Psoas muscle (tissue), 8 donors: ENCODE measurements around the gene RBBP8NL. TPM values are rescaled to one million over a fixed set of nuclear protein-coding genes. Genes with fewer than 3 reads are reported as not detected.
A peak's percentile ranks its signal among the peaks of the same experiment; 100 is the strongest.

ENCODE experiments used
- ATAC-seq, 4 donors: fragments of 200-7000 bp; cut with Tn5 transposase; one replicate each; pipeline ENCODE4 v1.9.1; 2020; ENCODE audit warnings: moderate library complexity in 3 of 4, mild to moderate bottlenecking in 2 of 4
- DNase-seq, 2 donors: peaks; one replicate each; pipeline ENCODE4 v3.0.0-alpha.2; 2020
- H3K27ac ChIP-seq: fragments of 200-600 bp; one replicate; pipeline ENCODE4 v1.8.0; 2022
- H3K27me3 ChIP-seq, 3 donors: fragments of 200-600 bp in 1 of 3; one replicate each; pipeline versions ENCODE4 v1.6.1 to v1.8.0; 2013 to 2022; ENCODE audit warnings: low read length in 2 of 3, mild to moderate bottlenecking in 2 of 3, moderate library complexity in 1 of 3; ENCODE audit not compliant: insufficient read depth in 3 of 3
- H3K36me3 ChIP-seq, 2 donors: fragments of 200-600 bp in 1 of 2; one replicate each; pipeline versions ENCODE4 v1.6.1 to v1.8.0; 2013 to 2022; ENCODE audit warnings: low read depth in 1 of 2, mild to moderate bottlenecking in 1 of 2, moderate library complexity in 1 of 2; ENCODE audit not compliant: insufficient read depth in 1 of 2
- H3K4me1 ChIP-seq: fragments of 200-600 bp; one replicate; pipeline ENCODE4 v1.8.0; 2022
- H3K4me3 ChIP-seq: fragments of 200-600 bp; one replicate; pipeline ENCODE4 v1.8.0; 2022; ENCODE audit warnings: mild to moderate bottlenecking
- H3K9me3 ChIP-seq: fragments of 200-600 bp; one replicate; pipeline ENCODE4 v1.8.0; 2022
- WGBS, 3 donors: extraction: QIAGEN DNeasy Blood & Tissue Kit; methylation state at CpG; one replicate each; pipeline versions ENCODE4 v1.1.6 to v1.1.7; 2013; 5-methylcytosine and 5-hydroxymethylcytosine counted together
- intact Hi-C, 2 donors: fragments of 100-400 bp; cut with DNase I; formaldehyde crosslinking; loops; one replicate each; pipeline versions ENCODE4 v1.11.0 to v1.14.2; 2022
- polyA plus RNA-seq, 3 donors: library from polyadenylated mRNA; stranded (reverse); fragments of 200-250 nt; gene quantifications; one replicate each; pipeline ENCODE4 v1.2.3, GENCODE V29; 2013
- total RNA-seq, 4 donors: library from RNA; stranded (reverse); fragmentation: NEBNext Ultra II Directional in 2 of 4; extraction: Animal tissue kit (Norgen Biotek cat#: 25700) in 2 of 4; gene quantifications; one replicate each; pipeline versions ENCODE4 v1.2.1 to v1.2.4, GENCODE V29; 2021 to 2023
- TF ChIP-seq, protein P1 (sequence below): fragments of 200-600 bp; IDR thresholded peaks from one replicate; pipeline ENCODE4 v1.8.0; 2022; ENCODE audit warnings: antibody characterized with exemption
- donor health status: healthy with polysubstance abuse.
- donor health status: DM: no; HTN: no; CAD: no; lungs with moderate emphysema.
- donor health status: Bipolar disorder and iron deficiency.
- donor health status: healthy.
- donor health status: DM: yes; HTN: yes; CAD: no.
- donor health status: DM: no; HTN: no; CAD: no.
- donor health status: DM: no; HTN: no; CAD: no.
- donor health status: DM: yes; HTN: yes; CAD: no.

The RBBP8NL gene
- total and polyA plus RNA-seq, 7 donors: 0.03 to 0.08 TPM; not detected in 5

DNA sequence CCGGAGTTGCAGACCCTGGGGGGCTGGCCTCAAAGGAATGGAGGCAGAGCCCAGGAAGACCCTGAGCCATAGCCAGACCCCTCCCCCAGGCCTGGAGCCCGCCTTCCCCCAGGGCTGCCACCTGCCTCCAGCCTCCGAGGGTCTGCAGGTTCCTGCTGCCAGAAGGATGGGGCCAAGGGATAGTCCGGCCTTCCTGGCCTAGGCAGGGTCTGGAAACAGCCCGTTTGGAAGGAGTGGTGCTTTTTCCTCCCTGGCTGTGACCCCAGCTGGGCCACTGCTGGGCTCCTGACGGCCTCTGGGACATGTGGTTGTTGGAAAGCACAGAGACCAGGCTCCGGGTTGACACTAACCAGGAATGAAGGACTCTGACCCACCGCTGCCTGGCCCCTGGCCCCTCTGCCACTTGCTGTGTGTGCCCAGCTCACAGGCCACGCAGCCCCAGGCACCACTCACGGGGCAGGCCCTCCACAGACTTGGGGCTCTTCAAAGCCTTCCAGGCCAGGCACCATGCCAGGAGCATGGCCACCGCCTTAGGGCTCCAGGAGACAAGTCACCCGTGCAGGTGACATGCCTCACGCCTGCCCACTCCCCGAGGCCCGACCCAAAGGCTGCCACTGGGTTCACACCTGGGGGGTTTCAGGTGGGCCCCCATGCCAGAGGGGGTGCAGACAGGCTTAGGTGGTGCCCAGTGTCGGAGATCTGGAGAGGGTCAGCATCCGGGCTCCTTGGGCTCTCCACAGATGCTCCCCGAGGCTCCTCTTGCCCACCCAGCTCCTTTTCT, 56.3 kb downstream of the RBBP8NL start:
- ATAC-seq (no peak), DNase-seq (no peak)
- no peaks in the 10 kb centered on the region for H3K27me3 ChIP-seq
- TF ChIP-seq, protein P1, sequence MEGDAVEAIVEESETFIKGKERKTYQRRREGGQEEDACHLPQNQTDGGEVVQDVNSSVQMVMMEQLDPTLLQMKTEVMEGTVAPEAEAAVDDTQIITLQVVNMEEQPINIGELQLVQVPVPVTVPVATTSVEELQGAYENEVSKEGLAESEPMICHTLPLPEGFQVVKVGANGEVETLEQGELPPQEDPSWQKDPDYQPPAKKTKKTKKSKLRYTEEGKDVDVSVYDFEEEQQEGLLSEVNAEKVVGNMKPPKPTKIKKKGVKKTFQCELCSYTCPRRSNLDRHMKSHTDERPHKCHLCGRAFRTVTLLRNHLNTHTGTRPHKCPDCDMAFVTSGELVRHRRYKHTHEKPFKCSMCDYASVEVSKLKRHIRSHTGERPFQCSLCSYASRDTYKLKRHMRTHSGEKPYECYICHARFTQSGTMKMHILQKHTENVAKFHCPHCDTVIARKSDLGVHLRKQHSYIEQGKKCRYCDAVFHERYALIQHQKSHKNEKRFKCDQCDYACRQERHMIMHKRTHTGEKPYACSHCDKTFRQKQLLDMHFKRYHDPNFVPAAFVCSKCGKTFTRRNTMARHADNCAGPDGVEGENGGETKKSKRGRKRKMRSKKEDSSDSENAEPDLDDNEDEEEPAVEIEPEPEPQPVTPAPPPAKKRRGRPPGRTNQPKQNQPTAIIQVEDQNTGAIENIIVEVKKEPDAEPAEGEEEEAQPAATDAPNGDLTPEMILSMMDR: no peak
- peak overlapping the region; percentile 87 for H3K27ac ChIP-seq
- no peaks in the 10 kb centered on the region for H3K36me3 ChIP-seq
- no peaks in the 10 kb centered on the region for H3K9me3 ChIP-seq
- intact Hi-C loops: loop anchor here in 1 of 2 donors (5.0 kb wide), 1 partner anchor 64 kb away; no protein-coding TSS in a partner anchor
- peaks cover 38% of the 10 kb centered on the region for H3K4me1 ChIP-seq
- 60 to 74% (median 71%) methylated on average over 18 of the region's 18 CpGs for WGBS, 3 donors
- H3K4me3 ChIP-seq: no peak overlapping the region

- no peaks in the 10 kb centered on the region for H3K27me3 ChIP-seq
- H3K4me3 ChIP-seq: no peak overlapping the region
- no peaks in the 10 kb centered on the region for H3K9me3 ChIP-seq
- no peaks in the 10 kb centered on the region for H3K36me3 ChIP-seq
- H3K27ac ChIP-seq: peak overlapping the region; percentile 87
- ATAC-seq (peak in 1 of 4 donors; percentile 9), DNase-seq (peak in 1 of 2 donors; percentile 45)
- TF ChIP-seq, protein P1: no peak
- H3K4me1 ChIP-seq: peaks cover 45% of the 10 kb centered on the region
- intact Hi-C loops: loop anchor here in 1 of 2 donors (5.0 kb wide), 1 partner anchor 63 kb away; no protein-coding TSS in a partner anchor
- 49 to 65% (median 55%) methylated on average over 19 of the region's 19 CpGs for WGBS, 3 donors
These were observed 57.1 kb downstream of the RBBP8NL start for GRCh38 chr20:62370115-62370806.

- DNase-seq (no peak), ATAC-seq (no peak)
- Histone ChIP-seq H3K4me1 (peaks cover 49% of the 10 kb centered on the region), H3K9me3 (no peaks in the 10 kb centered on the region), H3K4me3 (no peak overlapping the region), H3K27ac (peak overlapping the region; percentile 87), H3K36me3 (no peaks in the 10 kb centered on the region), H3K27me3 (no peaks in the 10 kb centered on the region)
- intact Hi-C loops: loop anchor here in 1 of 2 donors (5.0 kb wide), 1 partner anchor 62 kb away; no protein-coding TSS in a partner anchor
- WGBS, 3 donors: 51 to 56% (median 55%) methylated on average over 1 to 4 of the region's 4 CpGs
- TF ChIP-seq, protein P1: no peak
These were observed 57.6 kb downstream of the RBBP8NL start for GRCh38 chr20:62369815-62370114.

GRCh38 chr20:62368976-62369814, 58.1 kb downstream of the RBBP8NL start:
- Histone ChIP-seq H3K36me3 (no peaks in the 10 kb centered on the region), H3K27me3 (no peaks in the 10 kb centered on the region), H3K9me3 (no peaks in the 10 kb centered on the region), H3K27ac (peak overlapping the region; percentile 87), H3K4me3 (peak overlapping the region; percentile 75), H3K4me1 (peaks cover 55% of the 10 kb centered on the region)
- WGBS, 3 donors: 17 to 29% (median 21%) methylated on average over 24 to 28 of the region's 28 CpGs
- intact Hi-C loops: no loop called here
- TF ChIP-seq, protein P1: peak; percentile 41
- DNase-seq (peak; percentile 67 to 69), ATAC-seq (peak; percentile 43 to 71 (median 64))
